ENCODE measurements around the gene MAGI1. TPM values are rescaled to one million over a fixed set of nuclear protein-coding genes. Genes with fewer than 3 reads are reported as not detected.

MAGI1 gene
- total and polyA plus RNA-seq, 4 donors: 9.9 to 88.1 (median 24.6) TPM

DNA sequence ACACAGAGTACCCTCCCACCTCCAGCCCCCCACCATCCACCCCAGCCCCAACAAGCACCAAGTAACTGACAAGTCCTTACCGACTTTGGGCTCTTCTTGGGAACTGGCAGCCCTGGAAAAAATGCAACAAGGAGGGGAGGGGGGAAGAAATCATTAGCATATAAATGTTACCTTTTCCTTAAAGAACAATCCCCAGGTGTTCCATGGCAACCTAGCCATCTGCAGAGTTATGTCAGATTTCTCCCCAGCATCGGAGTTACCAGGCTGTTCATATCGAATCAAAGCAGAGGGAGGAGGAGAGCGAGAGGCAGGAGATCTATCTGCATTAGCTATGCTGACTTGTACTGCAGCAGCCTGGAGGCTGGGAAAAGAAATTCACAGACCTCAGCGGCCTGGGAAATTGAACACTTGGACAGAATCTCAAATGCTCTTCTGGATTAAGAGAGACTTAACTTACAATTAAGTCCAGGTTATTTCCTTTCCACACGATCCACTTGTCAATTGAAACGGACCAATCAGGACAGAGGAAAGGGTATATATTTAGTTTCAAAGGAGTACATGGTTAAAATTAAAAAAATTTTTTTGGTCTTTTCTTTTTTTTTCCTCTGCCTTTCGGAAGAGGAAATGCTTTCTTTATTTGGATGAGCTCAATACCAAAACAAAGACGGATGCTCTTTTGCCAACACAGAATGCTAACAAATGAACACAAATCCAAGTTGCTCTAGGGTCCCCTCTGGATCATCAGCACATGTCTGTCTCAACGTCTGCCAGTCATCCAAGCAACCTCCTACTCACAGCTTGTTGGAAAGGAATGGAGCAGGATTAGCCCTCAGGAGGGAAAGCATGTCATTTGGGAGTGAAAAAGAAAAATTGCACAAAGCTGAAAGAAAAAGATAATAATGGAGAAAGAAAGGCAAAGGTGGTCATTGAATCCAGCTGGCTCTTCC, 637.1 kb downstream of the MAGI1 start:
- H3K4me3 ChIP-seq: no peak overlapping the region
- no peaks in the 10 kb centered on the region for H3K27me3 ChIP-seq (ENCODE audit: control insufficient read depth in 3 of 3, insufficient read depth in 3 of 3, low read length in 2 of 3)
- H3K27ac ChIP-seq (ENCODE audit: low read depth in 1 of 2, low read length in 1 of 2): no peak overlapping the region
- H3K9me3 ChIP-seq (ENCODE audit: control insufficient read depth in 4 of 4, insufficient read depth in 3 of 4, low read length in 3 of 4): no peaks in the 10 kb centered on the region
- TF ChIP-seq, protein P1, sequence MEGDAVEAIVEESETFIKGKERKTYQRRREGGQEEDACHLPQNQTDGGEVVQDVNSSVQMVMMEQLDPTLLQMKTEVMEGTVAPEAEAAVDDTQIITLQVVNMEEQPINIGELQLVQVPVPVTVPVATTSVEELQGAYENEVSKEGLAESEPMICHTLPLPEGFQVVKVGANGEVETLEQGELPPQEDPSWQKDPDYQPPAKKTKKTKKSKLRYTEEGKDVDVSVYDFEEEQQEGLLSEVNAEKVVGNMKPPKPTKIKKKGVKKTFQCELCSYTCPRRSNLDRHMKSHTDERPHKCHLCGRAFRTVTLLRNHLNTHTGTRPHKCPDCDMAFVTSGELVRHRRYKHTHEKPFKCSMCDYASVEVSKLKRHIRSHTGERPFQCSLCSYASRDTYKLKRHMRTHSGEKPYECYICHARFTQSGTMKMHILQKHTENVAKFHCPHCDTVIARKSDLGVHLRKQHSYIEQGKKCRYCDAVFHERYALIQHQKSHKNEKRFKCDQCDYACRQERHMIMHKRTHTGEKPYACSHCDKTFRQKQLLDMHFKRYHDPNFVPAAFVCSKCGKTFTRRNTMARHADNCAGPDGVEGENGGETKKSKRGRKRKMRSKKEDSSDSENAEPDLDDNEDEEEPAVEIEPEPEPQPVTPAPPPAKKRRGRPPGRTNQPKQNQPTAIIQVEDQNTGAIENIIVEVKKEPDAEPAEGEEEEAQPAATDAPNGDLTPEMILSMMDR (IDR thresholded peaks at IDR 0.05; ENCODE audit: control extremely low read depth, extremely low read depth): no peak
- 64 to 66% methylated on average over 10 of the region's 10 CpGs for WGBS, 2 donors
- no peaks in the 10 kb centered on the region for H3K36me3 ChIP-seq (ENCODE audit: control insufficient read depth in 4 of 4, insufficient read depth in 4 of 4, low read length in 4 of 4)
- no peak overlapping the region for H3K9ac ChIP-seq (ENCODE audit: insufficient read depth in 1 of 2, low read length in 2 of 2)
- H3K4me1 ChIP-seq (ENCODE audit: control insufficient read depth in 5 of 5, insufficient read depth in 5 of 5, low read length in 5 of 5): peaks cover 0 to 3% (median 0%) of the 10 kb centered on the region in 5 donors
- peak in 1 of 3 donors; percentile 43 for DNase-seq
- ATAC-seq (ENCODE audit: insufficient read depth, low FRiP score): no peak

DNA sequence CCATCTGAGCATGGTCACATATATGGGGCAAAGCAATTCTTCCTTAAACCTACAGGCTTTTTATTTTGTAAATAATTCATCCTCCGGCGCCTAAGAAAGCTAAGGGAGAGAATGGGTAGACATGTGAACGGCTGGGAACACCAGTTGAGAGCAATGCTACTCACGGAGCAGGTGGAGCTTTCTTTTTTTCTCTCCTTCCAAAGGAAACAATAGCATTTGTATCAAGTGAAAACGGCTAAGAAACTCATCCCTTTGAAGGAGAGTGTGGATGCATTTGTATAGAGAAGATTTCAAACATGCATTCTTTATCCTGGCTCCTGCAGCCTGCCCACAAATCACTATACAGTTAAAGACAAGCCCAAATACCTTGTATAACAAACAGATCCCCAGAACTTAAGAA, 637.8 kb downstream of the MAGI1 start:
- no peak overlapping the region for H3K27ac ChIP-seq (ENCODE audit: low read depth in 1 of 2, low read length in 1 of 2)
- 86 to 88% methylated on average over 5 of the region's 5 CpGs for WGBS, 2 donors
- TF ChIP-seq, protein P1 (IDR thresholded peaks at IDR 0.05; ENCODE audit: control extremely low read depth, extremely low read depth): no peak
- no peaks in the 10 kb centered on the region for H3K36me3 ChIP-seq (ENCODE audit: control insufficient read depth in 4 of 4, insufficient read depth in 4 of 4, low read length in 4 of 4)
- H3K4me3 ChIP-seq: no peak overlapping the region
- H3K9ac ChIP-seq (ENCODE audit: insufficient read depth in 1 of 2, low read length in 2 of 2): no peak overlapping the region
- DNase-seq (no peak), ATAC-seq (ENCODE audit: insufficient read depth, low FRiP score) (no peak)
- no peaks in the 10 kb centered on the region for H3K27me3 ChIP-seq (ENCODE audit: control insufficient read depth in 3 of 3, insufficient read depth in 3 of 3, low read length in 2 of 3)
- no peaks in the 10 kb centered on the region for H3K9me3 ChIP-seq (ENCODE audit: control insufficient read depth in 4 of 4, insufficient read depth in 3 of 4, low read length in 3 of 4)
- peaks cover 0 to 3% (median 0%) of the 10 kb centered on the region in 5 donors for H3K4me1 ChIP-seq (ENCODE audit: control insufficient read depth in 5 of 5, insufficient read depth in 5 of 5, low read length in 5 of 5)

DNA sequence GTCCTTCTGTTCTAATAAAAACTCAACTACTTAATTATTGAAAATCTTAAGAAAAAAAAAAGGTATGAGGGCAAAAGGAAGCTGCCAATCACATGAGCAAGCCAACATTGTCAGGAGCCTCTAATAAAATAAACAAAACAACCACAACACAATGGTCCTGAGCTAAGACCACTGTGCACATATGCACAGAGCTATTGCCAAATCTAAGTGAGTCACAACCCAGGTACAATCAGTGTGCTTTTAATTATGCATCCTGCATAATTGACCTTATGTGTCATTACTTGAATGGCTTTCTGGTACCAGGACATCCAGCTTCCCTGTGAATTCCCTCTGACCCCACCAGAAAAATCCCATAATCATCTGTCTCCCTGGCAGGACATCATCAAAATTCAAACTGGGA, 639.8 kb downstream of the MAGI1 start:
- no peak for ATAC-seq (ENCODE audit: insufficient read depth, low FRiP score)
- H3K36me3 ChIP-seq (ENCODE audit: control insufficient read depth in 4 of 4, insufficient read depth in 4 of 4, low read length in 4 of 4): no peaks in the 10 kb centered on the region
- peaks cover 0 to 3% (median 0%) of the 10 kb centered on the region in 5 donors for H3K4me1 ChIP-seq (ENCODE audit: control insufficient read depth in 5 of 5, insufficient read depth in 5 of 5, low read length in 5 of 5)
- H3K4me3 ChIP-seq: no peak overlapping the region
- no peak overlapping the region for H3K9ac ChIP-seq (ENCODE audit: insufficient read depth in 1 of 2, low read length in 2 of 2)
- H3K27me3 ChIP-seq (ENCODE audit: control insufficient read depth in 3 of 3, insufficient read depth in 3 of 3, low read length in 2 of 3): no peaks in the 10 kb centered on the region
- no peaks in the 10 kb centered on the region for H3K9me3 ChIP-seq (ENCODE audit: control insufficient read depth in 4 of 4, insufficient read depth in 3 of 4, low read length in 3 of 4)
- TF ChIP-seq, protein P1 (IDR thresholded peaks at IDR 0.05; ENCODE audit: control extremely low read depth, extremely low read depth): no peak
- no peak overlapping the region for H3K27ac ChIP-seq (ENCODE audit: low read depth in 1 of 2, low read length in 1 of 2)
- no peak for DNase-seq

All from lung (tissue), 12 donors.